NCI-H524 treated with DMSO at 0.1 percent for 48 hours (cell line): ENCODE results near the gene MSLN.

Source experiments
- DNase-seq: peaks from one replicate; lab custom pipeline; 2025; lab: John Stamatoyannopoulos, UW

Gene MSLN

GRCh38 chr16:723695-724094, 36.8 kb upstream of the MSLN start:
- DNase-seq = no peak

- no peak for DNase-seq
Observed at GRCh38 chr16:724188-725040, 36.1 kb upstream of the MSLN start.

GRCh38 chr16:725041-725376, 35.5 kb upstream of the MSLN start:
- DNase-seq = no peak

GRCh38 chr16:725463-726187, 34.9 kb upstream of the MSLN start:
- no peak for DNase-seq

- DNase-seq = no peak
Observed at GRCh38 chr16:726188-726437, 34.4 kb upstream of the MSLN start.

- DNase-seq = no peak
Observed at GRCh38 chr16:726438-727290, 33.9 kb upstream of the MSLN start, which contains the start of the genes CCDC78 and HAGHL. TSS of gene CCDC78 (minus strand) at chr16:726443. CDS start at chr16:726367, 76 bp downstream. TSS of gene HAGHL (plus strand) at chr16:727106. CDS start at chr16:727510, 404 bp downstream.

- DNase-seq = no peak
Observed at GRCh38 chr16:727291-727977, 33.1 kb upstream of the MSLN start.

- no peak for DNase-seq
Observed at GRCh38 chr16:728131-728889, 32.2 kb upstream of the MSLN start.

- DNase-seq = no peak
Observed at GRCh38 chr16:728890-729744, 31.4 kb upstream of the MSLN start.

GRCh38 chr16:729768-730665, 30.5 kb upstream of the MSLN start:
- DNase-seq = no peak

- no peak for DNase-seq
Observed at GRCh38 chr16:730666-731509, 29.6 kb upstream of the MSLN start.

- no peak for DNase-seq
Observed at GRCh38 chr16:732332-732731, 28.2 kb upstream of the MSLN start.

GRCh38 chr16:732936-733335, 27.6 kb upstream of the MSLN start:
- DNase-seq = no peak

- no peak for DNase-seq
Observed at GRCh38 chr16:733382-734207, 26.9 kb upstream of the MSLN start.

- DNase-seq = no peak
Observed at GRCh38 chr16:734208-734980, 26.1 kb upstream of the MSLN start.

GRCh38 chr16:734981-735881, 25.3 kb upstream of the MSLN start:
- DNase-seq = no peak
